IPS-NIHi11 (cell line): ENCODE results near the gene MSI2.

Experiments
- DNase-seq: peaks from one replicate; pipeline ENCODE4 v3.0.0; 2012; ENCODE audit warnings: mixed read lengths, low spot score

The MSI2 gene

DNA sequence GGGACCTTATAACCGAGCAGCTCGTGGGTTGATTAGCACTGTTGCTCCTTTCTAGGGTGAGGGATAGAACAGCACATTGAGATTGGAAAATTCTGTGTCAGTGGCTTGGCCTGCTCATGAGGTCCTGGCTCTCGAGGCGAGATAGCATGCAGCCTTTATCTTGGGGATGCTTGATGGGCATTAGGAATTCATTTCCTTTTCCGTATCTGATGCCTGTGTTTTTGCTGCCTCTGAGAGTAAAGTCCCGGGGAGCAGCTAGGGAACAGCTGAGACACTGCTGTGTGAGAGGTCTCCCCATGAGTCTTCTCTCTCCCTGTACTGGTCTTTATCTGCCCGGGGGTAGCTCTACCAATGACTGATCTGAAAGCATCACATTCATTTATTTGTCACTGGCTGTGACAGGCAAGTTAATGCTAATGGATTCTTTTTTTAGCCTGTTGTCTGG is 14.5 kb downstream of the MSI2 start:
- no peak for DNase-seq

GRCh38 chr17:57271821-57272220 is 15.5 kb downstream of the MSI2 start:
- no peak for DNase-seq

GRCh38 chr17:57273490-57273889 is 17.2 kb downstream of the MSI2 start:
- no peak for DNase-seq

- no peak for DNase-seq
These were observed 17.8 kb downstream of the MSI2 start for GRCh38 chr17:57274162-57274561.

- DNase-seq: no peak
These were observed 18.9 kb downstream of the MSI2 start for GRCh38 chr17:57275071-57275764.

GRCh38 chr17:57276621-57277020 is 20.3 kb downstream of the MSI2 start:
- no peak for DNase-seq

DNA sequence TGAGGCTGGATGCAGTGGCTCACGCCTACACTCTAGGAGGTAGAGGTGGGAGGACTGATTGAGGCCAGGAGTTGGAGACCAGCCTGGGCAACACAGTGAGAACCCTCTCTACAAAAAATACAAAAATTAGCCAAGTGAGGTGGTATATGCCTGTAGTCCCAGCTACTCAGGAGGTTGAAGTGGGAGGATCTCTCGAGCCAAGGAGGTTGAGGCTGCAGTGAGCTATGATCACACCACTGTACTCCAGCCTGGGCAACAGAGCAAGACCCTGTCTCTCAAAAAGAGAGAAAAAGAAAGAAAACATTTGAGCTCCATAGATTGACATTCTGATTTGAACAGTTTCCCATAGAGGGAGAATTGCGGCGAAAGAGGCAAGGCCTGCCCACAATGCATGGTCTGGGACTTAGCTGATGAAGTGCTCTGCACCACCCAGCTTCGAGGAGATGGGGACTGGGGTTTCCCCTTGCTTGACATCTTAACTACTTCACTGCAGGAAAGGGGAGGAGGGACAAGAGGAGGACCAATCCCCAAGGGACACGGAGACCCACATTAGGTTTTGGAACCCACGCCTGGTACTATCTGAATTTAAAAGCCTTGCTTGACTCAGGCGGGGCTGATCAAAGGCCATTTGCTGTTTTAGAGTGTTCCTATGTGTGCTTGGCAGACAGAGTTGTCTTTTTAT is 21.7 kb downstream of the MSI2 start:
- DNase-seq: no peak

- no peak for DNase-seq
These were observed 22.5 kb downstream of the MSI2 start for GRCh38 chr17:57278740-57279387.

GRCh38 chr17:57279432-57279831 is 23.1 kb downstream of the MSI2 start:
- DNase-seq: no peak

- DNase-seq: no peak
These were observed 25.6 kb downstream of the MSI2 start for GRCh38 chr17:57281887-57282286.

DNA sequence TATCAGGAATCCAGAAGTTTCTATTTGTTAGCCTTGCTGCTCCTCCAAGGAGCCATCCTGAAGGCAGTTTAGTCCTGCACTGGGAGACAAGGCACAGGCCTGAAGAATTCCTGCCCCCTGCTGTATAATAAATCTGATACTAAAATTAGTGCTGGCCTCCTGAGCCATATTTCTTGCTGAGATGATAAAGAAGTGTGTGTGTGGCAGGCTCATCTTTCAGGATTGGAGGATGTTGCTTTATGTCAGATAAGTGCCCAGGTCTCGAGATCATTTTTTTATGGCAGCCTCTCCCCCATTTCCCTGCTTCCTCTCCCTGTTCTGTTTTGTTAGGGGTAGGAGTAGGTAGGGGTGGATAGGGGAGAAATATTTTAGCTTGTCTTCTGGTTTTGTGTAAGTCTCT is 26.0 kb downstream of the MSI2 start:
- DNase-seq: no peak

DNA sequence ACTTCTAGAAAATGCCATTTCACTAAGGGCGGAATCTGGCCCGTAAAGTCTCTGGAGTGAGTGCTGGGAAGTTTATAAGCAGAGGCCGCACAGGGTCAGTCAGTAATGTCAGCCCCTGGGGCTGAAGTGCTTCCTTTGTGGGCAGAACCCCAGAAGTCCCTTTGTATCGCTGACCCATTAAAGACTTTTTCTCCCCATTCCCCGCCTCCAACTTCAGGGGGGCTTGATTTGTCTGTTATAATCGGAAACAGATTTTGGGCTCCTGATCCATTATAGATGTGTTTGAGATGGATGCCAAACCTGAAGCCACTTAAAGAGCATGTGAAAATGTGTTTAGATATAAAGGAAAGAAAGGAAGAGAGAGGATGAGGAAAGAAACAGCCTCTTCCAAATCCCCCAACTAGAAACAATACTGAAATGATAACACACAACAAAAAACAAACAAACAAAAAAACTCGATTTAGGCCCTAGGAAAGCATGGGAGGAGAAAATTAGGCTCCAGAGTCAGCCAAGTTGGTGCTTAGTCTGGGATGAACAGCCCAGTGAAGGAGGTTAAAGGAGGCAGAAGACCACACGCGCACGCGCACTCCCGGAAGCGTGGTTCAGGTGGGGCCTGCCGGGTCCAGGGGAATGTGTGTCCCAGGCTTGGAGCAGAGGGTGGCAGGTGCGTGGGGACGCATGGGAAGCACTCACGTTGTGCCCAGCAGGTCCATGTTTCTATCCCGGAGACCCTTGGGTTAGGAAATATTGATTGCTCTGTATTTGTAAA is 27.1 kb downstream of the MSI2 start:
- no peak for DNase-seq

- DNase-seq: no peak
These were observed 28.3 kb downstream of the MSI2 start for GRCh38 chr17:57284583-57284982.

- DNase-seq: peak; percentile 48
These were observed 28.8 kb downstream of the MSI2 start for GRCh38 chr17:57284984-57285646.

DNA sequence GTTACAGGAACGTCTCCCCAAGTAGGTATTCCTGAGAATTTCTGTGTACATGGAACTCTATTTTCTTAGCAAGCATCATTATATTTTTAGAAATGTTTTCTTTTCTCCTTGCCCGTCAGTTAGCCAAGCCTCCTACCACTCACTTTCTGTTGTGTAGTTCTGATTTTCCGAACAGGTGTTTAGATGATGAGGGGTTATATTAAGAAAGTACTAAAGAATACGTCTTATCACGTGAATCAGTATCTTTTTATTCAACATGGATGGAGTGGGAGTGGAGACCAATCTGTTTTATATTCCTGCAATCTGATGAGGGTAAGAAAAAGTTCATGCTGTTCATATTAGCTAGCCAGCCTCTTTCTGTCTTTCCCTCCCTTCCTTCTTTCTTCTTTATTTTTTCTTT is 29.4 kb downstream of the MSI2 start:
- DNase-seq: no peak

GRCh38 chr17:57286399-57287105 is 30.2 kb downstream of the MSI2 start:
- no peak for DNase-seq

DNA sequence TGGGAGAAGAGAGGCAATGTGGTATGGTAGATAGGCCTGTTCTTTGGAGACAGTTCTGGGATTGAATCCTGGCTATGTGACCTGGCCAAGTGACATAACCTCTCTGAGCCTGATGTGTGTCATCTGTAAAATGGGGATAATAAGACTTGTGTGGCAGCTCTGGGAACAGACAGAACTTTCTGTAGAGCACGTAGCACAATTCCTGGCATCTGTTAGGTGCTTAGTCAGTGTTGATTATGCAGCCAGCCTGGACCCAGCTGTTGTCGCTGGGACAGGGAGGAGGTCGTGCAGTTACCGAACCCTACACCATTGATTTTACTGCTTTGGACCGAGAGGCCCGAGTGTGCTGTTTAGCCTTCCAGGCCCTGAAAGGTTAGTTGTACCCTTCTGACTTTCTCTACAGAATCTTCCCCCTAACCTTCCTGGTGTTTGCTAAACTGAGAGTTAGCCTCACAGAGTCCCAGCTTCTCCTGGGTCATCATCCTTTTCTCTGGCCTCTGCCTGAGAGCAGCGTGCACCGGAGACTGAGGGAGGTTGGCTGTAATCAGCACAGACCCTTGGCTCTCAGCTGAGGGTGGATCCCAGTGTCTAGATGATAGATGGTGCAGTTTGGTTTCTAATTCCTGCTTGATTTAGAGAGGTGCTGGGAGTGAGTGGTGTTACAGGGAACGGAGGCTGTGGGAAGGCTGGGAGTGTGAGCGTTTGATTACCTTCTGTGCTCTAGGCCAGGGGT is 31.9 kb downstream of the MSI2 start:
- DNase-seq: no peak

- no peak for DNase-seq
These were observed 32.4 kb downstream of the MSI2 start for GRCh38 chr17:57288773-57289121.

GRCh38 chr17:57289130-57289529 is 32.8 kb downstream of the MSI2 start:
- no peak for DNase-seq

DNA sequence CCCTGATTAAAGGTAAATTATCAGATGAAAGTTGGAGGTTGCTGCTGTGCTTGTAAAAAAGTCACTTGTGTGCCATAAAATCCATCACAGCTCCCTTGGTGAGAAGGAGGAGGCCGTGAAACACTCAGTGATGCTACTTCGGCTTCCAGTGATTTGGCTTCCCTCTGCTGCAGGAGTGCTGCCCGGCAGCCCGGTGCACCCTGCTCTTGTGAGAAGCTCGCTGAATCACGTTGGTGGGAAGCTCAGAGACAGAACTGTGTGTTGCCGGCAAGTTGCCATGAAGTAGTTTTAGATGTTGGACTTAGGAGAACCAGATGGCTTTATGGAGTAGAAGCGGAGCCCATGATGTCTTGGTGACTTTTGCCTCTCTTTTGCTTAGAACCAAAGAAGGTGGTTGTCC is 33.3 kb downstream of the MSI2 start:
- no peak for DNase-seq

GRCh38 chr17:57290981-57291380 is 34.7 kb downstream of the MSI2 start:
- DNase-seq: no peak
